Femur (tissue), 1 donor: ENCODE measurements around the gene METTL23.

Experiments used
- DNase-seq: peaks from one replicate; pipeline ENCODE4 v3.0.0-alpha.2; 2017

The METTL23 gene

GRCh38 chr17:76726776-76727718 lies at the start of gene METTL23:
METTL23 (plus strand) TSS chr17:76726839; CDS start chr17:76729711, 2,872 bp downstream.
- peak; percentile 90 for DNase-seq

GRCh38 chr17:76677406-76677805 lies 49.2 kb upstream of the METTL23 start:
- DNase-seq = no peak

- no peak for DNase-seq
Measured at GRCh38 chr17:76678330-76678729, 48.3 kb upstream of the METTL23 start.

- no peak for DNase-seq
Measured at GRCh38 chr17:76679239-76679638, 47.4 kb upstream of the METTL23 start.

- peak; percentile 85 for DNase-seq
Measured at GRCh38 chr17:76681222-76682137, 45.2 kb upstream of the METTL23 start.

- peak; percentile 60 for DNase-seq
Measured at GRCh38 chr17:76682296-76682695, 44.3 kb upstream of the METTL23 start.

- no peak for DNase-seq
Measured at GRCh38 chr17:76683011-76683755, 43.5 kb upstream of the METTL23 start.

GRCh38 chr17:76683921-76684745 lies 42.5 kb upstream of the METTL23 start:
- DNase-seq = peak; percentile 30

- DNase-seq = peak; percentile 31
Measured at GRCh38 chr17:76684756-76685155, 41.9 kb upstream of the METTL23 start.

- peak; percentile 25 for DNase-seq
Measured at GRCh38 chr17:76685366-76685765, 41.3 kb upstream of the METTL23 start.

- peak; percentile 32 for DNase-seq
Measured at GRCh38 chr17:76685846-76686245, 40.8 kb upstream of the METTL23 start.

- DNase-seq = no peak
Measured at GRCh38 chr17:76686538-76687297, 39.9 kb upstream of the METTL23 start.

GRCh38 chr17:76687298-76688164 lies 39.1 kb upstream of the METTL23 start:
- peak; percentile 83 for DNase-seq

GRCh38 chr17:76688165-76688622 lies 38.4 kb upstream of the METTL23 start:
- no peak for DNase-seq

- no peak for DNase-seq
Measured at GRCh38 chr17:76689859-76690258, 36.8 kb upstream of the METTL23 start.

- DNase-seq = no peak
Measured at GRCh38 chr17:76690596-76691280, 35.9 kb upstream of the METTL23 start.

GRCh38 chr17:76691379-76692191 lies 35.1 kb upstream of the METTL23 start:
- no peak for DNase-seq
